Astrocyte (in vitro differentiated cells and primary cell): ENCODE measurements around the gene DUSP5. TPM values are rescaled to one million over a fixed set of nuclear protein-coding genes. Genes with fewer than 3 reads are reported as not detected.

Source experiments
- DNase-seq: peaks from one replicate; pipeline ENCODE4 v3.0.0-alpha.2; 2010; ENCODE audit warnings: low read depth
- FAIRE-seq: peaks from 2 replicates; lab custom pipeline; 2011; peaks lifted over from hg19 to GRCh38; lab: Jason Lieb, UNC
- H2AFZ ChIP-seq: 2 replicates; pipeline ENCODE4 v1.6.0; 2012; ENCODE audit warnings: low read depth, low read length, inconsistent platforms
- H3K27ac ChIP-seq: 2 replicates; pipeline ENCODE4 v1.5.1; 2011; ENCODE audit warnings: low read depth, low read length, inconsistent platforms
- H3K27me3 ChIP-seq: 2 replicates; pipeline ENCODE4 v1.6.0; 2011; ENCODE audit warnings: low read length, inconsistent platforms; ENCODE audit not compliant: insufficient read depth
- H3K36me3 ChIP-seq: 2 replicates; pipeline ENCODE4 v1.5.1; 2011; ENCODE audit warnings: low read length, inconsistent platforms; ENCODE audit not compliant: insufficient read depth
- H3K4me1 ChIP-seq: 2 replicates; pipeline ENCODE4 v1.5.1; 2011; ENCODE audit warnings: low read length, inconsistent platforms; ENCODE audit not compliant: insufficient read depth
- H3K4me2 ChIP-seq: 2 replicates; pipeline ENCODE4 v1.6.0; 2012; ENCODE audit warnings: low read length, inconsistent platforms
- H3K4me3 ChIP-seq: 2 replicates; pipeline ENCODE4 v1.5.1; 2011; ENCODE audit warnings: low read depth, mild to moderate bottlenecking, low read length, inconsistent platforms; ENCODE audit not compliant: insufficient read depth
- H3K79me2 ChIP-seq: 2 replicates; pipeline ENCODE4 v1.6.0; 2012; ENCODE audit warnings: mild to moderate bottlenecking, low read length, inconsistent platforms; ENCODE audit not compliant: insufficient read depth
- H3K9ac ChIP-seq: 2 replicates; pipeline ENCODE4 v1.6.0; 2012; ENCODE audit warnings: mild to moderate bottlenecking, low read length, inconsistent platforms
- H3K9me3 ChIP-seq: 2 replicates; pipeline ENCODE4 v1.5.1; 2012; ENCODE audit warnings: low read depth, mild to moderate bottlenecking, low read length, inconsistent platforms; ENCODE audit not compliant: insufficient read depth
- H4K20me1 ChIP-seq: 2 replicates; pipeline ENCODE4 v1.6.0; 2012; ENCODE audit warnings: low read length, inconsistent platforms; ENCODE audit not compliant: insufficient read depth
- H3K27ac Mint-ChIP-seq: one replicate; pipeline ENCODE4 v1.8.0; 2021; ENCODE audit warnings: mild to moderate bottlenecking, mixed read lengths; ENCODE audit not compliant: unreplicated experiment
- H3K27me3 Mint-ChIP-seq: one replicate; pipeline ENCODE4 v1.8.0; 2021; ENCODE audit warnings: low read depth, mixed read lengths; ENCODE audit not compliant: unreplicated experiment
- H3K36me3 Mint-ChIP-seq: one replicate; pipeline ENCODE4 v1.8.0; 2021; ENCODE audit warnings: low read depth, mixed read lengths; ENCODE audit not compliant: unreplicated experiment
- H3K4me1 Mint-ChIP-seq: one replicate; pipeline ENCODE4 v1.8.0; 2021; ENCODE audit warnings: low read depth, mixed read lengths; ENCODE audit not compliant: unreplicated experiment
- H3K4me3 Mint-ChIP-seq: one replicate; pipeline ENCODE4 v1.8.0; 2021; ENCODE audit warnings: mild to moderate bottlenecking, moderate library complexity, mixed read lengths; ENCODE audit not compliant: unreplicated experiment
- H3K9me3 Mint-ChIP-seq: one replicate; pipeline ENCODE4 v1.8.0; 2021; ENCODE audit warnings: mild to moderate bottlenecking, mixed read lengths; ENCODE audit not compliant: unreplicated experiment
- EZH2 ChIP-seq: IDR thresholded peaks from 2 replicates; pipeline ENCODE4 v1.6.1; 2012; ENCODE audit warnings: mild to moderate bottlenecking, low read length, inconsistent platforms; ENCODE audit not compliant: insufficient read depth
- total RNA-seq: library from RNA; stranded (reverse); gene quantifications from 2 replicates; pipeline ENCODE4 v1.2.1, GENCODE V29; 2021
- TF ChIP-seq, protein P1 (sequence below): IDR thresholded peaks from 2 replicates; pipeline ENCODE4 v1.5.1; 2011; ENCODE audit warnings: low read depth, mild to moderate bottlenecking, inconsistent platforms, low read length, moderate library complexity; ENCODE audit not compliant: insufficient read depth

Gene DUSP5
- total RNA-seq, 1 donor from 2014 or later: 36.4 TPM

DNA sequence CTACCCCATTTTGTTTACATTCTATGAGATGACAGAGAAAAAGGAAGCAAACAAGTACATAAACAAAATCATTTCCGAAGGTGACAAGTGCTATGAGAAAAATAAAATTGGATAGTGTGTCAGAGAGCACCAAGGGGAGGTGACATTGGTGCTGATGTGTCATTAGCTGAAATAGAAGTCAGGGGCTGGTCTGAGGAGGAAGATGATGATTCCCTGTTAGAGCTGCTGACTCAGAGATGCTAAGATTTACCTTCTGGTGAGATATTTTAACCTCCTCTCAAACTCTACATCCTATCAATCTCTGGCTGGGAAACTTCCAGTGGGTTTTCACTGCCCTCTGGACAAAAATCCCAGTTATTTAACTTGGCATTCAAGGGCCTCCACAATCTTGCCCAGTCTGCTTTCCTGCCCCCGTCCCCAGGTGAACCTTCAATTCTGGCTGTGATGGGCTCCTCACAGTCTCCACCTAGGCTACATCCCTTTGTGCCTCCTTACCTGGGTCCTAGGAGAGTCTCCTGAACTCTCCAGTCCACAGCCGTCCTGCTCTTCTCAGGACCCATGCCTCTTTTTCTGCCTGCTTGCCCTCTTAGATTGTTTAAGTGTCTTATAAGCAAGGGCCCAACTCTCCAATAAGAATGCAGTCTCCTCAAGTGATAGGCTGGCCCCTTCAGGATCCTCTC, 26.6 kb downstream of the DUSP5 start:
- no peaks in the 10 kb centered on the region for H3K27me3 Mint-ChIP-seq
- H3K36me3 Mint-ChIP-seq: peaks cover 8% of the 10 kb centered on the region
- H3K4me1 Mint-ChIP-seq: peaks cover 39% of the 10 kb centered on the region

DNA sequence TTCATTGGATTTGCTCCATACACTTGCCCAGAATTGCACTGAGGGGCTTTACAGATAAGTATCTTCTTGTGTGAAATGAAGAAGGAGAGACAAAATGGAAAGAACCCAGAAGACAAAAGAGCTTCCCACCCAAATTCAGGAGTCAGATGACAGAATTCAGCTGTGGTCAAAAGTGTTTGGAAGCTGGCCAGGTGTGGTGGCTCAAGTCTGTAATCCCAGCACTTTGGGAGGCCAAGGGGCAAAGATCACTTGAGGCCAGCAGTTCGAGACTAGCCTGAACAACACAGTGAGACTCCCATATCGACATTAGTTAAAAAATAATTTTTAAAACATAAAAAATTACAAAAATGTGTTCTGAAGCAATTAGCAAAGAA, 27.1 kb downstream of the DUSP5 start:
- Mint-ChIP-seq H3K27ac (peak overlapping the region; percentile 82), H3K27me3 (no peaks in the 10 kb centered on the region), H3K9me3 (no peaks in the 10 kb centered on the region), H3K36me3 (peaks cover 8% of the 10 kb centered on the region), H3K4me3 (no peak overlapping the region), H3K4me1 (peaks cover 44% of the 10 kb centered on the region)
- no peak for TF ChIP-seq EZH2
- TF ChIP-seq, protein P1, sequence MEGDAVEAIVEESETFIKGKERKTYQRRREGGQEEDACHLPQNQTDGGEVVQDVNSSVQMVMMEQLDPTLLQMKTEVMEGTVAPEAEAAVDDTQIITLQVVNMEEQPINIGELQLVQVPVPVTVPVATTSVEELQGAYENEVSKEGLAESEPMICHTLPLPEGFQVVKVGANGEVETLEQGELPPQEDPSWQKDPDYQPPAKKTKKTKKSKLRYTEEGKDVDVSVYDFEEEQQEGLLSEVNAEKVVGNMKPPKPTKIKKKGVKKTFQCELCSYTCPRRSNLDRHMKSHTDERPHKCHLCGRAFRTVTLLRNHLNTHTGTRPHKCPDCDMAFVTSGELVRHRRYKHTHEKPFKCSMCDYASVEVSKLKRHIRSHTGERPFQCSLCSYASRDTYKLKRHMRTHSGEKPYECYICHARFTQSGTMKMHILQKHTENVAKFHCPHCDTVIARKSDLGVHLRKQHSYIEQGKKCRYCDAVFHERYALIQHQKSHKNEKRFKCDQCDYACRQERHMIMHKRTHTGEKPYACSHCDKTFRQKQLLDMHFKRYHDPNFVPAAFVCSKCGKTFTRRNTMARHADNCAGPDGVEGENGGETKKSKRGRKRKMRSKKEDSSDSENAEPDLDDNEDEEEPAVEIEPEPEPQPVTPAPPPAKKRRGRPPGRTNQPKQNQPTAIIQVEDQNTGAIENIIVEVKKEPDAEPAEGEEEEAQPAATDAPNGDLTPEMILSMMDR: no peak
- Histone ChIP-seq H3K36me3 (no peaks in the 10 kb centered on the region), H3K79me2 (no peaks in the 10 kb centered on the region), H3K27ac (no peak overlapping the region), H2AFZ (no peak overlapping the region), H4K20me1 (peaks cover 9% of the 10 kb centered on the region), H3K4me3 (no peak overlapping the region), H3K9ac (no peak overlapping the region), H3K27me3 (no peaks in the 10 kb centered on the region), H3K4me2 (no peak overlapping the region), H3K9me3 (no peaks in the 10 kb centered on the region), H3K4me1 (peaks cover 48% of the 10 kb centered on the region)
- FAIRE-seq: no peak
- DNase-seq: no peak

More for the DNA sequence above, 26.6 kb downstream of the DUSP5 start:
- DNase-seq: no peak
- no peaks in the 10 kb centered on the region for H3K9me3 ChIP-seq
- no peaks in the 10 kb centered on the region for H3K27me3 ChIP-seq
- peak overlapping the region; percentile 82 for H3K27ac Mint-ChIP-seq
- H3K4me3 ChIP-seq: no peak overlapping the region
- H3K79me2 ChIP-seq: no peaks in the 10 kb centered on the region
- no peak for FAIRE-seq
- TF ChIP-seq EZH2: no peak
- TF ChIP-seq, protein P1: no peak
- peaks cover 9% of the 10 kb centered on the region for H4K20me1 ChIP-seq
- H3K9me3 Mint-ChIP-seq: no peaks in the 10 kb centered on the region
- no peak overlapping the region for H3K4me2 ChIP-seq
- no peak overlapping the region for H3K27ac ChIP-seq
- H3K9ac ChIP-seq: no peak overlapping the region
- H3K4me3 Mint-ChIP-seq: no peak overlapping the region
- peaks cover 43% of the 10 kb centered on the region for H3K4me1 ChIP-seq
- H2AFZ ChIP-seq: no peak overlapping the region
- H3K36me3 ChIP-seq: no peaks in the 10 kb centered on the region
